GM18520 (cell line): Measurements from ENCODE around the gene OPCML.

Source experiments
- ATAC-seq: cut with Tn5 transposase; IDR thresholded peaks from one replicate; pipeline ENCODE4 v1.9.1; 2021; ENCODE audit not compliant: unreplicated experiment

OPCML gene

GRCh38 chr11:132539590-132540368, 992.5 kb downstream of the OPCML start:
- no peak for ATAC-seq

GRCh38 chr11:132538642-132539041, 993.7 kb downstream of the OPCML start:
- no peak for ATAC-seq

- ATAC-seq, result no peak
Measured at GRCh38 chr11:132535830-132536229, 996.5 kb downstream of the OPCML start.

- ATAC-seq, result no peak
Measured at GRCh38 chr11:132531921-132532320, 1000.4 kb downstream of the OPCML start.

- ATAC-seq, result no peak
Measured at GRCh38 chr11:132528181-132528580, 1004.1 kb downstream of the OPCML start.

GRCh38 chr11:132523929-132524328, 1008.4 kb downstream of the OPCML start:
- no peak for ATAC-seq

GRCh38 chr11:132520199-132520598, 1012.1 kb downstream of the OPCML start:
- no peak for ATAC-seq

GRCh38 chr11:132519241-132519815, 1013.0 kb downstream of the OPCML start:
- ATAC-seq, result no peak

- ATAC-seq, result no peak
Measured at GRCh38 chr11:132504501-132505041, 1027.7 kb downstream of the OPCML start.

GRCh38 chr11:132501356-132501755, 1030.9 kb downstream of the OPCML start:
- no peak for ATAC-seq

- no peak for ATAC-seq
Measured at GRCh38 chr11:132499661-132500060, 1032.6 kb downstream of the OPCML start.

- no peak for ATAC-seq
Measured at GRCh38 chr11:132496341-132496740, 1036.0 kb downstream of the OPCML start.

GRCh38 chr11:132493801-132494200, 1038.5 kb downstream of the OPCML start:
- ATAC-seq, result no peak

GRCh38 chr11:132490978-132491377, 1041.3 kb downstream of the OPCML start:
- no peak for ATAC-seq

- ATAC-seq, result no peak
Measured at GRCh38 chr11:132486060-132486459, 1046.2 kb downstream of the OPCML start.

GRCh38 chr11:132475026-132475425, 1057.3 kb downstream of the OPCML start:
- ATAC-seq, result no peak

- no peak for ATAC-seq
Measured at GRCh38 chr11:132472411-132473172, 1059.7 kb downstream of the OPCML start.

- ATAC-seq, result no peak
Measured at GRCh38 chr11:132471466-132471865, 1060.8 kb downstream of the OPCML start.

GRCh38 chr11:132466983-132467382, 1065.3 kb downstream of the OPCML start:
- ATAC-seq, result no peak

GRCh38 chr11:132464939-132465338, 1067.4 kb downstream of the OPCML start:
- ATAC-seq, result no peak

GRCh38 chr11:132464003-132464342, 1068.3 kb downstream of the OPCML start:
- ATAC-seq, result no peak
